ENCODE measurements around the gene CBX1.
A peak's percentile ranks its signal among the peaks of the same experiment; 100 is the strongest.

The CBX1 gene

GRCh38 chr17:48055531-48056245 lies 45.6 kb downstream of the CBX1 start:
- no peak for TF ChIP-seq POLR2A (IDR thresholded peaks at IDR 0.05; ENCODE audit: low read length)
- TF ChIP-seq GATA1 (IDR thresholded peaks at IDR 0.05; ENCODE audit: low read depth, low read length): no peak
- peak; percentile 74 to 90 for DNase-seq

- TF ChIP-seq POLR2A (IDR thresholded peaks at IDR 0.05; ENCODE audit: low read length) (no peak), GATA1 (IDR thresholded peaks at IDR 0.05; ENCODE audit: low read depth, low read length) (no peak)
- peak in 1 of 2 experiments; percentile 15 for DNase-seq
These were observed 46.8 kb downstream of the CBX1 start for GRCh38 chr17:48054238-48055185.

GRCh38 chr17:48053758-48054237 lies 47.5 kb downstream of the CBX1 start:
- no peak for TF ChIP-seq GATA1 (IDR thresholded peaks at IDR 0.05; ENCODE audit: low read depth, low read length)
- TF ChIP-seq POLR2A (IDR thresholded peaks at IDR 0.05; ENCODE audit: low read length): no peak
- DNase-seq: no peak

GRCh38 chr17:48052956-48053757 lies 48.1 kb downstream of the CBX1 start:
- DNase-seq: peak; percentile 46 to 71
- TF ChIP-seq GATA1 (IDR thresholded peaks at IDR 0.05; ENCODE audit: low read depth, low read length): no peak
- TF ChIP-seq POLR2A (IDR thresholded peaks at IDR 0.05; ENCODE audit: low read length): no peak

- DNase-seq: peak; percentile 80 to 89
- no peak for TF ChIP-seq GATA1 (IDR thresholded peaks at IDR 0.05; ENCODE audit: low read depth, low read length)
- no peak for TF ChIP-seq POLR2A (IDR thresholded peaks at IDR 0.05; ENCODE audit: low read length)
These were observed 49.4 kb downstream of the CBX1 start for GRCh38 chr17:48051706-48052486.

- TF ChIP-seq POLR2A (IDR thresholded peaks at IDR 0.05; ENCODE audit: low read length) (no peak), GATA1 (IDR thresholded peaks at IDR 0.05; ENCODE audit: low read depth, low read length) (no peak)
These were observed 50.0 kb downstream of the CBX1 start for GRCh38 chr17:48051283-48051682.

GRCh38 chr17:48048384-48049126 lies 52.7 kb downstream of the CBX1 start:
- TF ChIP-seq POLR2A (IDR thresholded peaks at IDR 0.05; ENCODE audit: low read length) (peak; percentile 21), GATA1 (IDR thresholded peaks at IDR 0.05; ENCODE audit: low read depth, low read length) (no peak)
- DNase-seq: peak; percentile 90 to 92

More at GRCh38 chr17:48051283-48051682, 50.0 kb downstream of the CBX1 start:
- no peak for DNase-seq

GRCh38 chr17:48047741-48048383 lies 53.4 kb downstream of the CBX1 start, which contains the start of gene NFE2L1:
TSS of gene NFE2L1 (plus strand) at chr17:48048359. CDS start at chr17:48051119, 2,760 bp downstream.
- peak; percentile 96 for TF ChIP-seq POLR2A (IDR thresholded peaks at IDR 0.05; ENCODE audit: low read length)
- no peak for TF ChIP-seq GATA1 (IDR thresholded peaks at IDR 0.05; ENCODE audit: low read depth, low read length)
- peak; percentile 98 to 99 for DNase-seq

- TF ChIP-seq POLR2A (IDR thresholded peaks at IDR 0.05; ENCODE audit: low read length): no peak
- TF ChIP-seq GATA1 (IDR thresholded peaks at IDR 0.05; ENCODE audit: low read depth, low read length): no peak
These were observed 54.1 kb downstream of the CBX1 start for GRCh38 chr17:48047113-48047740.

GRCh38 chr17:48046296-48046695 lies 55.0 kb downstream of the CBX1 start:
- DNase-seq: no peak

More at GRCh38 chr17:48047113-48047740, 54.1 kb downstream of the CBX1 start:
- peak; percentile 40 to 51 for DNase-seq

More at GRCh38 chr17:48046296-48046695, 55.0 kb downstream of the CBX1 start:
- no peak for TF ChIP-seq POLR2A (IDR thresholded peaks at IDR 0.05; ENCODE audit: low read length)
- TF ChIP-seq GATA1 (IDR thresholded peaks at IDR 0.05; ENCODE audit: low read depth, low read length): no peak
